Liver (tissue), 9 donors: ENCODE measurements around the gene SLC35G4. TPM values are rescaled to one million over a fixed set of nuclear protein-coding genes. Genes with fewer than 3 reads are reported as not detected.
"Not testable (repeated sequence)": the region's sequence is repeated elsewhere in the genome, so short reads cannot be mapped to it uniquely, and the experiment has no call there.

Experiments used
- DNase-seq: peaks from one replicate; pipeline ENCODE4 v3.0.0-alpha.2; 2017; ENCODE audit warnings: low spot score
- H3K27ac ChIP-seq, 2 donors: one replicate each; pipeline ENCODE4 v1.7.0; 2013; ENCODE audit warnings: inconsistent platforms in 2 of 2, low read length in 2 of 2, control low read depth in 1 of 2, low read depth in 1 of 2, mild to moderate bottlenecking in 1 of 2
- H3K27me3 ChIP-seq, 4 donors: one replicate each; pipeline versions ENCODE4 v1.6.1 to v1.7.0; 2013; ENCODE audit warnings: low read length in 3 of 4, inconsistent platforms in 1 of 4, mild to moderate bottlenecking in 1 of 4, moderate library complexity in 1 of 4; ENCODE audit not compliant: control insufficient read depth in 4 of 4, insufficient read depth in 4 of 4
- H3K36me3 ChIP-seq, 4 donors: one replicate each; pipeline versions ENCODE4 v1.6.1 to v1.7.0; 2013; ENCODE audit warnings: low read length in 3 of 4, mild to moderate bottlenecking in 3 of 4, low read depth in 1 of 4, moderate library complexity in 1 of 4; ENCODE audit not compliant: control insufficient read depth in 4 of 4, insufficient read depth in 3 of 4
- H3K4me1 ChIP-seq, 4 donors: one replicate each; pipeline versions ENCODE4 v1.6.1 to v1.7.0; 2013; ENCODE audit warnings: low read length in 3 of 4, mild to moderate bottlenecking in 3 of 4, moderate library complexity in 1 of 4; ENCODE audit not compliant: control insufficient read depth in 4 of 4, insufficient read depth in 4 of 4
- H3K4me3 ChIP-seq, 3 donors: one replicate each; pipeline versions ENCODE4 v1.6.1 to v1.7.0; 2013; ENCODE audit warnings: low read length in 3 of 3, control low read depth in 1 of 3, low read depth in 1 of 3, mild to moderate bottlenecking in 1 of 3
- H3K9ac ChIP-seq, 2 donors: one replicate each; pipeline ENCODE4 v1.7.0; 2013; ENCODE audit warnings: low read length in 2 of 2, mild to moderate bottlenecking in 2 of 2, moderate library complexity in 2 of 2, control low read depth in 1 of 2, low read depth in 1 of 2
- H3K9me3 ChIP-seq, 4 donors: one replicate each; pipeline versions ENCODE4 v1.6.1 to v1.7.0; 2013; ENCODE audit warnings: low read length in 3 of 4; ENCODE audit not compliant: control insufficient read depth in 4 of 4
- FOXA1 ChIP-seq: IDR thresholded peaks from 2 replicates; pipeline ENCODE4 v1.6.1; 2016; ENCODE audit warnings: antibody characterized with exemption
- GABPA ChIP-seq, 2 donors: IDR thresholded peaks in 1 of 2; conservative IDR thresholded peaks in 1 of 2; 2 replicates each; pipeline ENCODE4 v1.6.1; 2016; ENCODE audit warnings: antibody characterized with exemption in 2 of 2, mild to moderate bottlenecking in 1 of 2, moderate library complexity in 1 of 2
- HNF4A ChIP-seq, 2 donors: conservative IDR thresholded peaks; 2 replicates each; pipeline ENCODE4 v1.6.1; 2016; ENCODE audit warnings: antibody characterized with exemption in 2 of 2, mild to moderate bottlenecking in 2 of 2
- NR2F2 ChIP-seq: IDR thresholded peaks from 2 replicates; pipeline ENCODE4 v1.6.1; 2016; ENCODE audit warnings: antibody characterized with exemption
- REST ChIP-seq: IDR thresholded peaks from 2 replicates; pipeline ENCODE4 v1.6.1; 2016; ENCODE audit warnings: antibody characterized with exemption, mild to moderate bottlenecking
- RXRA ChIP-seq, 2 donors: IDR thresholded peaks; 2 replicates each; pipeline ENCODE4 v1.6.1; 2017 to 2018; ENCODE audit warnings: antibody characterized with exemption in 2 of 2, mild to moderate bottlenecking in 1 of 2
- SP1 ChIP-seq: IDR thresholded peaks from 2 replicates; pipeline ENCODE4 v1.6.1; 2018; ENCODE audit warnings: antibody characterized with exemption, mild to moderate bottlenecking
- TAF1 ChIP-seq: conservative IDR thresholded peaks from 2 replicates; pipeline ENCODE4 v1.6.1; 2016; ENCODE audit warnings: antibody characterized with exemption, mild to moderate bottlenecking
- WGBS: extraction: QIAGEN DNeasy Blood & Tissue Kit; methylation state at CpG from one replicate; pipeline ENCODE4 v1.1.7; 2013; 5-methylcytosine and 5-hydroxymethylcytosine counted together
- polyA plus RNA-seq, 2 donors: library from polyadenylated mRNA; stranded (reverse) in 1 of 2; unstranded in 1 of 2; fragments of 200-250 nt in 1 of 2; fragments of >200 nt in 1 of 2; fragmentation: Nextera tagmentation in 1 of 2; extraction: Ambion mirVana in 1 of 2; gene quantifications; one replicate each; pipeline versions ENCODE4 v1.2.1 to v1.2.3, GENCODE V29; 2013 to 2015
- total RNA-seq, 2 donors: library from RNA; depleted of rRNA; stranded (reverse); fragments of >200 nt; gene quantifications; one replicate each; pipeline ENCODE4 v1.2.3, GENCODE V29; 2014
- TF ChIP-seq, protein P1 (sequence below): IDR thresholded peaks from 2 replicates; pipeline ENCODE4 v1.6.1; 2016; ENCODE audit warnings: antibody characterized with exemption
- TF ChIP-seq, protein P2 (sequence below): IDR thresholded peaks from 2 replicates; pipeline ENCODE4 v1.6.1; 2016; ENCODE audit warnings: antibody characterized with exemption
- donor health status: healthy.
- donor health status: healthy.
- donor health status: healthy.
- donor health status: healthy.
- donor health status: healthy.

SLC35G4 gene
- total RNA-seq (not detected), polyA plus RNA-seq (not detected)

DNA sequence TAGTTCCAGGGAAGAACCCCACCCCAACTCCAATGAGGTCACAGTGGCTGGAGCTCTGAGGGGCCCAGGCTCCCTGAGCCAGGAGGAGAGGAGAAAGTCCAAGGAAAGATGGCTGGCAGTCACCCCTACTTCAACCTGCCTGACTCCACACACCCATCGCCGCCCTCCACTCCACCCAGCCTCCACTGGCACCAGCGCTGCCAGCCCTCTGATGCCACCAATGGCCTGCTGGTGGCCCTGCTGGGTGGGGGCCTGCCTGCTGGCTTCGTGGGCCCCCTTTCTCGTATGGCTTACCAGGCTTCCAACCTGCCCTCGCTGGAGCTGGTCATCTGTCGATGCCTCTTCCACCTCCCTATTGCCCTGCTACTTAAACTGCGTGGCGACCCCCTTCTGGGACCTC is at the start of gene SLC35G4:
Gene SLC35G4, plus strand, starts transcription at position 109 of the 400 bp plus-strand sequence. Its CDS starts 0 bp downstream, at position 109.
- H3K4me3 ChIP-seq, H3K27ac ChIP-seq, H3K4me1 ChIP-seq, H3K36me3 ChIP-seq, H3K9ac ChIP-seq, H3K27me3 ChIP-seq, H3K9me3 ChIP-seq, DNase-seq: not testable (repeated sequence)
- WGBS, result 86% methylated on average over 7 of the region's 9 CpGs

DNA sequence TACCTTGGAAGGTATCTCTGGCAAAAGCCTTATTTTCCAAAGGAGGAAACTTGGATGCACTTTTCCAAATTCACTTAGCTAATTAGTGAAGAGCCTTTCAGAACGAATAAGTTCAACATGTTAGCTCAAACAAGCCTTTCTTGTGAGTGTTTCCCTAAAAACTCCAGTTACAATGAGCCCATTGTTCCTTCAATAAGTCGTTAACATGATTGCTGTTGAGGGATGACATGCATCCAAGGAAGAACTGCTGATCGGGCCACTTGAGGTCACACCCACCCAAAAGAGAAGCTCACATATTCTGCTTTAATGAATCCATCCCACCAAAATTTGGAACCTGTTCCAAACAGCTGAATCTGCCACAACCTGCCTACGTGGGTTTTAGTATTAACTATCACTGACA is 48.1 kb upstream of the SLC35G4 start:
- 64% methylated on average over 4 of the region's 4 CpGs for WGBS
- DNase-seq, result no peak
- Histone ChIP-seq H3K27me3 (no peaks in the 10 kb centered on the region), H3K4me3 (no peak overlapping the region), H3K4me1 (no peaks in the 10 kb centered on the region), H3K9me3 (no peaks in the 10 kb centered on the region), H3K36me3 (no peaks in the 10 kb centered on the region), H3K9ac (no peak overlapping the region), H3K27ac (no peak overlapping the region)
- TF ChIP-seq, protein P1, sequence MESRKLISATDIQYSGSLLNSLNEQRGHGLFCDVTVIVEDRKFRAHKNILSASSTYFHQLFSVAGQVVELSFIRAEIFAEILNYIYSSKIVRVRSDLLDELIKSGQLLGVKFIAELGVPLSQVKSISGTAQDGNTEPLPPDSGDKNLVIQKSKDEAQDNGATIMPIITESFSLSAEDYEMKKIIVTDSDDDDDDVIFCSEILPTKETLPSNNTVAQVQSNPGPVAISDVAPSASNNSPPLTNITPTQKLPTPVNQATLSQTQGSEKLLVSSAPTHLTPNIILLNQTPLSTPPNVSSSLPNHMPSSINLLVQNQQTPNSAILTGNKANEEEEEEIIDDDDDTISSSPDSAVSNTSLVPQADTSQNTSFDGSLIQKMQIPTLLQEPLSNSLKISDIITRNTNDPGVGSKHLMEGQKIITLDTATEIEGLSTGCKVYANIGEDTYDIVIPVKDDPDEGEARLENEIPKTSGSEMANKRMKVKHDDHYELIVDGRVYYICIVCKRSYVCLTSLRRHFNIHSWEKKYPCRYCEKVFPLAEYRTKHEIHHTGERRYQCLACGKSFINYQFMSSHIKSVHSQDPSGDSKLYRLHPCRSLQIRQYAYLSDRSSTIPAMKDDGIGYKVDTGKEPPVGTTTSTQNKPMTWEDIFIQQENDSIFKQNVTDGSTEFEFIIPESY, result no peak
- TF ChIP-seq, protein P2, sequence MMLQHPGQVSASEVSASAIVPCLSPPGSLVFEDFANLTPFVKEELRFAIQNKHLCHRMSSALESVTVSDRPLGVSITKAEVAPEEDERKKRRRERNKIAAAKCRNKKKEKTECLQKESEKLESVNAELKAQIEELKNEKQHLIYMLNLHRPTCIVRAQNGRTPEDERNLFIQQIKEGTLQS, result no peak
- no peak for TF ChIP-seq FOXA1
- TF ChIP-seq RXRA (IDR thresholded peaks at IDR 0.05), result no peak
- no peak for TF ChIP-seq GABPA (IDR thresholded peaks at IDR 0.05 in 1 of 2, conservative IDR thresholded peaks at IDR 0.05 in 1 of 2)
- TF ChIP-seq NR2F2, result no peak
- TF ChIP-seq HNF4A (conservative IDR thresholded peaks at IDR 0.05), result no peak
- no peak for TF ChIP-seq TAF1
- TF ChIP-seq SP1, result no peak

DNA sequence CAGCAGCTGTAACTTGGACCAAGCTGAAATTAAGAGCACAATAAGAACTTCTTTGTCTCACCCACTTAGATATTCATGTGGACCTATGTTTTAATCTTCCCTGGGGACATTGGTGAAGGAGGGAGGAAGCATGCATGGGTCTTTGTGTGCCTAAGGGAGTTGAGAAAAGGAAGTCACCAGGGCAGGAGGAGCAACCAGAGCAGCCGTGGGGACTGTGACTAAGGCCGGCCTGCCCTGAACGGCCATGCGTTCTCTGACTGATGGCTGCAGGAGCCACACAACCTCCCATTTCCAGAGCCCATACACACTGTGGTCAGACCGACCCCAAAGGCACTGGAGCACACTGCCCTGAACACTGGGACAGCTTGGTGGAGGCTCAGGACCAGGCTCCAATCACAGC is 43.7 kb upstream of the SLC35G4 start:
- Histone ChIP-seq H3K9me3 (no peaks in the 10 kb centered on the region), H3K27me3 (peaks cover 0 to 2% (median 0%) of the 10 kb centered on the region in 4 donors), H3K9ac (no peak overlapping the region), H3K36me3 (no peaks in the 10 kb centered on the region), H3K4me3 (no peak overlapping the region), H3K4me1 (no peaks in the 10 kb centered on the region), H3K27ac (no peak overlapping the region)
- 81% methylated on average over 5 of the region's 5 CpGs for WGBS
- TF ChIP-seq GABPA (IDR thresholded peaks at IDR 0.05 in 1 of 2, conservative IDR thresholded peaks at IDR 0.05 in 1 of 2) (no peak), HNF4A (conservative IDR thresholded peaks at IDR 0.05) (no peak), TAF1 (no peak), REST (no peak)
- TF ChIP-seq, protein P2, result no peak
- no peak for DNase-seq
